Measurements from ENCODE around the gene PIH1D2.
"Not testable (repeated sequence)": the region's sequence is repeated elsewhere in the genome, so short reads cannot be mapped to it uniquely, and the experiment has no call there.

DNA sequence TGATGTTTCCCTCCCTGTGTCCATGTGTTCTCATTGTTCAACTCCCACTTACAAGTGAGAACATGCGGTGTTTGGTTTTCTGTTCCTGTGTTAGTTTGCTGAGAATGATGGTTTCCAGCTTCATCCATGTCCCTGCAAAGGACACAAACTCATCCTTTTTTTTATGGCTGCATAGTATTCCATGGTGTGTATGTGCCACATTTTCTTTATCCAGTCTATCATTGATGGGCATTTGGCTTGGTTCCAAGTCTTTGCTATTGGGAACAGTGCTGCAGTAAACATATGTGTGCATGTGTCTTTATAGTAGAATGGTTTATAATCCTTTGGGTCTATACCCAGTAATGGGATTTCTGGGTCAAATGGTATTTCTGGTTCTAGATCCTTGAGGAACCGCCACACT, 27.2 kb downstream of the PIH1D2 start:
- TF ChIP-seq, protein P1, sequence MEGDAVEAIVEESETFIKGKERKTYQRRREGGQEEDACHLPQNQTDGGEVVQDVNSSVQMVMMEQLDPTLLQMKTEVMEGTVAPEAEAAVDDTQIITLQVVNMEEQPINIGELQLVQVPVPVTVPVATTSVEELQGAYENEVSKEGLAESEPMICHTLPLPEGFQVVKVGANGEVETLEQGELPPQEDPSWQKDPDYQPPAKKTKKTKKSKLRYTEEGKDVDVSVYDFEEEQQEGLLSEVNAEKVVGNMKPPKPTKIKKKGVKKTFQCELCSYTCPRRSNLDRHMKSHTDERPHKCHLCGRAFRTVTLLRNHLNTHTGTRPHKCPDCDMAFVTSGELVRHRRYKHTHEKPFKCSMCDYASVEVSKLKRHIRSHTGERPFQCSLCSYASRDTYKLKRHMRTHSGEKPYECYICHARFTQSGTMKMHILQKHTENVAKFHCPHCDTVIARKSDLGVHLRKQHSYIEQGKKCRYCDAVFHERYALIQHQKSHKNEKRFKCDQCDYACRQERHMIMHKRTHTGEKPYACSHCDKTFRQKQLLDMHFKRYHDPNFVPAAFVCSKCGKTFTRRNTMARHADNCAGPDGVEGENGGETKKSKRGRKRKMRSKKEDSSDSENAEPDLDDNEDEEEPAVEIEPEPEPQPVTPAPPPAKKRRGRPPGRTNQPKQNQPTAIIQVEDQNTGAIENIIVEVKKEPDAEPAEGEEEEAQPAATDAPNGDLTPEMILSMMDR (conservative IDR thresholded peaks at IDR 0.05), result not testable (repeated sequence)
- TF ChIP-seq EZH2 (IDR thresholded peaks at IDR 0.05; ENCODE audit: low read depth), result not testable (repeated sequence)

Measured in PC-9 (cell line).